Caco-2 (cell line): ENCODE data around the gene NLRP3. TPM values are rescaled to one million over a fixed set of nuclear protein-coding genes. Genes with fewer than 3 reads are reported as not detected.

Source experiments
- BruUV-seq: library from RNA; stranded (reverse); fragments of 400-500 nt; replicated peaks from 2 replicates; lab custom pipeline; 2021; lab: Mats Ljungman, UMichigan
- CTCF ChIA-PET: fragments of 300-600 bp; sonication (Branson Sonifier 250); formaldehyde crosslinking; loops from one replicate; lab custom pipeline; 2022; ENCODE audit warnings: antibody characterized with exemption; lab: Charles Lee
- POLR2A ChIA-PET: fragments of 300-600 bp; sonication (Branson Sonifier 250); formaldehyde crosslinking; loops from one replicate; lab custom pipeline; 2022; ENCODE audit warnings: antibody characterized with exemption; lab: Charles Lee
- DNase-seq, 2 experiments: peaks; one replicate each; pipeline versions ENCODE4 v3.0.0 to v3.0.0-alpha.2; 2020 to 2022
- H3K27me3 ChIP-seq: replicated peaks from 2 replicates; pipeline ENCODE4 v1.6.0; 2011; ENCODE audit warnings: low read length; ENCODE audit not compliant: control insufficient read depth, insufficient read depth
- H3K36me3 ChIP-seq: 2 replicates; pipeline ENCODE4 v1.5.1; 2011; ENCODE audit warnings: low read length; ENCODE audit not compliant: control insufficient read depth, insufficient read depth
- H3K4me1 ChIP-seq: fragments of 250-450 bp; sonication (Bioruptor Pico); 2 replicates; pipeline ENCODE4 v1.5.1; 2020; ENCODE audit warnings: mild to moderate bottlenecking
- H3K4me3 ChIP-seq: 2 replicates; pipeline ENCODE4 v1.5.1; 2011; ENCODE audit warnings: low read depth, mild to moderate bottlenecking, control low read depth, low read length
- H3K9me3 ChIP-seq: fragments of 250-450 bp; sonication (Bioruptor Pico); 2 replicates; pipeline ENCODE4 v1.5.1; 2020; ENCODE audit warnings: mild to moderate bottlenecking, moderate library complexity
- H3K27ac Mint-ChIP-seq: one replicate; pipeline ENCODE4 v1.8.0; 2022; ENCODE audit warnings: mixed read lengths; ENCODE audit not compliant: unreplicated experiment
- H3K27me3 Mint-ChIP-seq: one replicate; pipeline ENCODE4 v1.8.0; 2022; ENCODE audit warnings: mixed read lengths; ENCODE audit not compliant: insufficient read depth, unreplicated experiment
- H3K36me3 Mint-ChIP-seq: one replicate; pipeline ENCODE4 v1.8.0; 2022; ENCODE audit warnings: mild to moderate bottlenecking, mixed read lengths; ENCODE audit not compliant: insufficient read depth, unreplicated experiment
- H3K4me1 Mint-ChIP-seq: one replicate; pipeline ENCODE4 v1.8.0; 2022; ENCODE audit warnings: low read depth, mixed read lengths; ENCODE audit not compliant: unreplicated experiment
- H3K4me3 Mint-ChIP-seq: one replicate; pipeline ENCODE4 v1.8.0; 2022; ENCODE audit warnings: mild to moderate bottlenecking, moderate library complexity, mixed read lengths; ENCODE audit not compliant: unreplicated experiment
- H3K9me3 Mint-ChIP-seq: one replicate; pipeline ENCODE4 v1.8.0; 2022; ENCODE audit warnings: mixed read lengths; ENCODE audit not compliant: unreplicated experiment
- intact Hi-C: fragments of 100-400 bp; cut with micrococcal nuclease; formaldehyde crosslinking; loops from one replicate; pipeline ENCODE4 v1.10.0; 2022; ENCODE audit not compliant: unreplicated experiment
- total RNA-seq: library from RNA; stranded (reverse); gene quantifications from 2 replicates; pipeline ENCODE4 v1.2.3, GENCODE V29; 2022
- TF ChIP-seq, protein P1 (sequence below), 2 experiments: fragments of 200-600 bp in 1 of 2; IDR thresholded peaks; 1 replicate in 1 of 2; 2 replicates in 1 of 2; pipeline versions ENCODE4 v1.5.1 to v1.8.0; 2011 to 2022; ENCODE audit warnings: antibody characterized with exemption in 1 of 2, control low read depth in 1 of 2, inconsistent platforms in 1 of 2, low read depth in 1 of 2, low read length in 1 of 2, mild to moderate bottlenecking in 1 of 2, moderate library complexity in 1 of 2; ENCODE audit not compliant: insufficient read depth in 1 of 2, severe bottlenecking in 1 of 2, unreplicated experiment in 1 of 2

NLRP3 gene
- total RNA-seq, 1 experiment from 2014 or later = not detected

DNA sequence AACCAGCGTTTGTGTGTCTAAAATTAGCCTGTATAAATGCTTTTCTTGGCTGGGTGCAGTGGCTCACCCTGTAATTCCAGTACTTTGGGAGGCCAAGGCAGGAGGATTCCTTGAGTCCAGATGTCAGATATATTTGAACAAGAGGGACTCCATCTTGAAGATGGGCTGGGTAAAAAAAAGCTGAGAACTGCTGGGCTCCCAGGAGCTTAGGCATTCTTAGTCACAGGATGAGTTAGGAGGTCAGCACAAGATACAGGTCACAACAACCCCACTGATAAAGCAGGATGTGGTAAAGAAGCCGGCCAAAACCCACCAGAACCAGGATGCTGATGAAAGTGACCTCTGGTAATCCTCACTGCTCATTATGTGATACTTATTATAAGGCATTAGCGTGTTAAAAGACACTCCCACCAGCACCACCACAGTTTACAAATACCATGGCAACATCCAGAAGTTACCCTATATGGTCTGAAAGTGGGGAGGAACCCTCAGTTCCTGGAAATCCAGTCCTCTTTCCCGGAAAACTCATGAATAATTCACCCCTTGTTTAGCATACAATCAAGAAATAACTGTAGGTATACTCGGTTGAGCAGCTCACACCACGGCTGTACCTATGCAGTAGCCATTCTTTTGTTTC, 48.1 kb upstream of the NLRP3 start:
- intact Hi-C loops = no loop called here
- peaks cover 12% of the 10 kb centered on the region for H3K9me3 Mint-ChIP-seq
- H3K9me3 ChIP-seq = no peaks in the 10 kb centered on the region; the same call in 1 of the 2 replicates
- POLR2A ChIA-PET = no interaction called here
- CTCF ChIA-PET = no interaction called here
- H3K4me1 Mint-ChIP-seq = no peaks in the 10 kb centered on the region
- H3K36me3 ChIP-seq = no peaks in the 10 kb centered on the region
- H3K4me3 Mint-ChIP-seq = no peak overlapping the region
- H3K4me1 ChIP-seq = no peaks in the 10 kb centered on the region
- DNase-seq = no peak
- TF ChIP-seq, protein P1, sequence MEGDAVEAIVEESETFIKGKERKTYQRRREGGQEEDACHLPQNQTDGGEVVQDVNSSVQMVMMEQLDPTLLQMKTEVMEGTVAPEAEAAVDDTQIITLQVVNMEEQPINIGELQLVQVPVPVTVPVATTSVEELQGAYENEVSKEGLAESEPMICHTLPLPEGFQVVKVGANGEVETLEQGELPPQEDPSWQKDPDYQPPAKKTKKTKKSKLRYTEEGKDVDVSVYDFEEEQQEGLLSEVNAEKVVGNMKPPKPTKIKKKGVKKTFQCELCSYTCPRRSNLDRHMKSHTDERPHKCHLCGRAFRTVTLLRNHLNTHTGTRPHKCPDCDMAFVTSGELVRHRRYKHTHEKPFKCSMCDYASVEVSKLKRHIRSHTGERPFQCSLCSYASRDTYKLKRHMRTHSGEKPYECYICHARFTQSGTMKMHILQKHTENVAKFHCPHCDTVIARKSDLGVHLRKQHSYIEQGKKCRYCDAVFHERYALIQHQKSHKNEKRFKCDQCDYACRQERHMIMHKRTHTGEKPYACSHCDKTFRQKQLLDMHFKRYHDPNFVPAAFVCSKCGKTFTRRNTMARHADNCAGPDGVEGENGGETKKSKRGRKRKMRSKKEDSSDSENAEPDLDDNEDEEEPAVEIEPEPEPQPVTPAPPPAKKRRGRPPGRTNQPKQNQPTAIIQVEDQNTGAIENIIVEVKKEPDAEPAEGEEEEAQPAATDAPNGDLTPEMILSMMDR (IDR thresholded peaks at IDR 0.05; ENCODE audit: insufficient read depth in 1 of 2, low read depth in 1 of 2, low read length in 1 of 2, severe bottlenecking in 1 of 2, unreplicated experiment in 1 of 2) = no peak
- no peak overlapping the region for H3K27ac Mint-ChIP-seq
- no peaks in the 10 kb centered on the region for H3K27me3 ChIP-seq
- H3K4me3 ChIP-seq = no peak overlapping the region
- BruUV-seq = no TSS peak
- H3K27me3 Mint-ChIP-seq = no peaks in the 10 kb centered on the region
- H3K36me3 Mint-ChIP-seq = no peaks in the 10 kb centered on the region

DNA sequence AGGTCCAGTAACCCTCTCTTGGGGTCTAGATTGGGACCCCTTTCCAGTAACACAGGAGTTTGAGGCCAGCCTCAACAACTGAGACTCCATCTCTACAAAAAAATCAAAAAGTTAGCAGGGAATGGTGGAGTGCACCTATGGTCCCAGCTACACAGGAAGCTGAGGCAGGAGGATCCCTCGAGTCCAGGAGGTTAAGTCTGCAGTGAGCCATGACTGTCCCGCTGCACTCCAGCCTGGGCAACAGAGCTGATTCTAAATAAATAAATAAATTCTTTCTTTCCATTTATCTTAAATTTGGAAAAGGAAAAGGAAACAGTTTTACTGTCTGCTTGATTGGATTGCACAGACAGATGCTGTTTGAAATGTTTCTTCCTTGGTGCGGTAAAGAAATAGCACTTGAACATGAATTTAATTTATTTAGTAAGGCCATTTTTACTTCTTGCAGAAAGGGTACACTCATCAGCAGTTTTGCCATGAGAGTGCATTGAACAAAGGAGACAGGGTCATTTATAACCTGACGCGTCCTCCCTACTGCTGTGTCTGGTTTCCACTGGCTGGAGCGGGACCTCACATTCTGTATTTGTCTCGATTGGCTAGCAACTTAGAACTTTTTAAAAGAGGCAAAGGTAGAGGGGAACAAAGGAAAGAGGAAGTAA, 47.4 kb upstream of the NLRP3 start:
- intact Hi-C loops = no loop called here
- ChIA-PET CTCF (no interaction called here), POLR2A (no interaction called here)
- H3K4me1 ChIP-seq = no peaks in the 10 kb centered on the region
- H3K36me3 Mint-ChIP-seq = no peaks in the 10 kb centered on the region
- no peak for DNase-seq
- H3K9me3 Mint-ChIP-seq = peaks cover 12% of the 10 kb centered on the region
- H3K4me3 Mint-ChIP-seq = no peak overlapping the region
- no peaks in the 10 kb centered on the region; the same call in 1 of the 2 replicates for H3K9me3 ChIP-seq
- no peak overlapping the region for H3K27ac Mint-ChIP-seq
- H3K4me3 ChIP-seq = no peak overlapping the region
- TF ChIP-seq, protein P1 (IDR thresholded peaks at IDR 0.05; ENCODE audit: insufficient read depth in 1 of 2, low read depth in 1 of 2, low read length in 1 of 2, severe bottlenecking in 1 of 2, unreplicated experiment in 1 of 2) = no peak
- H3K4me1 Mint-ChIP-seq = no peaks in the 10 kb centered on the region
- H3K27me3 Mint-ChIP-seq = no peaks in the 10 kb centered on the region
- no peaks in the 10 kb centered on the region for H3K36me3 ChIP-seq
- H3K27me3 ChIP-seq = no peaks in the 10 kb centered on the region
- BruUV-seq = no TSS peak

DNA sequence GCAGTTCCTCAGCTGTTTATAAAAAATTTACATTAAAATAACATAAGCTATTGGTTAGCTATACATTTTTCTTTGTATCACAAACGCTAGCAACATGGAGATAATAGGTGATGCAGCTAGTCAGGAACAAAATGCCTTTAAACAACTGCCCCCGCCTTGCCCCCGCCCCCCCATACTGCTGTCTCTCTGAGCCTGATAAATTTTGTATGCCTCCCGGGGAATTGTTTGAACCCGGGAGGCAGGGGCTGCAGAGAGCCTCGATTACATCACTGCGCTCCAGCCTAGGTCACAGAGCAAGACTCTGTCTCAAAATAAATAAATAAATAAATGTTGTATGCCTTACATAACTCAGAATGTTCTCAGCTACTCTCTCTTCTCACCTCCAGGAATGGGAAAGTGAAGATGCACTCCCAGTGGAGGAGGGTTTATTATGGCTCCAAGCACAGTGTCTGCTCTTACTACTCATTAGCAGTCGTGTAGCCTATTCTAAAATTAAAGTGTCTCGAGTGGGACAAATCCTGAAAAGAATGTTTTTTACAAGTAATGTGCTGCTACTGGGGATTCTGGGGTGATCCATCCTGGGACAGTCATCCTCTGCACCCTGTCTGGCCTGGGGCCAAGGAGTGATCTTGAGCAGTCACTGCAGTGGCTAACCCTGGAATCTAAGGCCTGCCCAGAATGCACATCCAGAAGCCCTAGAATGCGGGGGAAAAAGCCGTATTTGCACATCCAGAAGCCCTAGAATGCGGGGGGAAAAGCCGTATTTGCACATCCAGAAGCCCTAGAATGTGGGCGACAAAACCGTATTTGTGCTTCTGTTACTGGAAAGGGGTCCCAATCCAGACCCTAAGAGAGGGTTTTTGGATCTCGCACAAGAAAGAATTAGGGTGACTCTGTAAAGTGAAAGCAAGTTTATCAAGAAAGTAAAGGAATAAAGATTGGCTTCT, 44.9 kb upstream of the NLRP3 start:
- Histone ChIP-seq H3K4me3 (no peak overlapping the region), H3K9me3 (no peaks in the 10 kb centered on the region; the same call in 1 of the 2 replicates), H3K27me3 (no peaks in the 10 kb centered on the region), H3K36me3 (no peaks in the 10 kb centered on the region), H3K4me1 (no peaks in the 10 kb centered on the region)
- Mint-ChIP-seq H3K9me3 (no peaks in the 10 kb centered on the region), H3K27me3 (no peaks in the 10 kb centered on the region), H3K36me3 (no peaks in the 10 kb centered on the region), H3K4me3 (no peak overlapping the region), H3K4me1 (no peaks in the 10 kb centered on the region), H3K27ac (no peak overlapping the region)
- intact Hi-C loops = loop anchor here (5.0 kb wide), 1 partner anchor 76 kb away; no protein-coding TSS in a partner anchor
- ChIA-PET POLR2A (no interaction called here), CTCF (no interaction called here)
- TF ChIP-seq, protein P1 (IDR thresholded peaks at IDR 0.05; ENCODE audit: insufficient read depth in 1 of 2, low read depth in 1 of 2, low read length in 1 of 2, severe bottlenecking in 1 of 2, unreplicated experiment in 1 of 2) = no peak
- no peak for DNase-seq
- no TSS peak for BruUV-seq
